BJ (cell line): ENCODE measurements around the gene TMEM44. TPM values are rescaled to one million over a fixed set of nuclear protein-coding genes. Genes with fewer than 3 reads are reported as not detected.

Experiments used
- CTCF ChIA-PET: fragments of 350-600 bp; formaldehyde crosslinking; extraction: SDS; loops from one replicate; lab custom pipeline; 2021; ENCODE audit warnings: antibody characterized with exemption, inconsistent platforms; lab: Yijun Ruan, JAX
- POLR2A ChIA-PET: fragments of 300-600 bp; sonication (Branson Sonifier 250); formaldehyde crosslinking; extraction: SDS; loops from one replicate; lab custom pipeline; 2021; ENCODE audit warnings: antibody characterized with exemption; lab: Charles Lee
- DNase-seq: peaks from one replicate; pipeline ENCODE4 v3.0.0-alpha.2; 2011; ENCODE audit warnings: low read depth
- H3K27me3 ChIP-seq: 2 replicates; pipeline ENCODE4 v1.6.0; 2011; ENCODE audit warnings: low read length; ENCODE audit not compliant: control insufficient read depth, insufficient read depth
- H3K36me3 ChIP-seq: 2 replicates; pipeline ENCODE4 v1.5.1; 2011; ENCODE audit warnings: low read length; ENCODE audit not compliant: control insufficient read depth, insufficient read depth
- H3K4me3 ChIP-seq: 2 replicates; pipeline ENCODE4 v1.5.1; 2011; ENCODE audit warnings: low read depth, mild to moderate bottlenecking, control low read depth, low read length
- polyA plus RNA-seq: library from polyadenylated mRNA; depleted of rRNA; stranded (reverse); fragments of >200 nt; gene quantifications from 2 replicates; pipeline ENCODE4 v1.2.3, GENCODE V29; 2011
- TF ChIP-seq, protein P1 (sequence below): IDR thresholded peaks from 2 replicates; pipeline ENCODE4 v1.5.1; 2011; ENCODE audit warnings: low read depth, mild to moderate bottlenecking, control low read depth, inconsistent platforms, low read length, moderate library complexity; ENCODE audit not compliant: insufficient read depth

The TMEM44 gene
- polyA plus RNA-seq, 1 experiment, result 17.7 TPM

DNA sequence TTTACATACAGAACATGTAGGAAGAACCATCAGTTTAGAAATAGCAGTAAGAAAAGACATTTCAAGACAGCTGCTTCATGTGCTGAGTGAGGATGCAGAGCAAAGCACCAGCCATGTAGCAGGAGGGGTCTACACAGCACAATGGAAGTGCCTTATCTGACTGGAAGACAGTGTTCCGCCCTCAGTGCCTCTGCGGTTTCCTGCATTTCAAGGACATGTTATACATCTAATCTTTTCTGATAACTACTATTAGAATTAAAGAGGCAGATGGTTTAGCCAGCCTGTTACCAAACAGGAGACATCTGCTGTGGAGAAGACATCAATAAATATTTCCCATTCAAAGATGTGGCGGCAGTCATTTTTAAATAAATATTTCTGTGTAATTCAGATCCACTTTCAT is 28.2 kb upstream of the TMEM44 start:
- H3K27me3 ChIP-seq, result no peaks in the 10 kb centered on the region
- H3K4me3 ChIP-seq, result no peak overlapping the region
- POLR2A ChIA-PET, result no interaction called here
- DNase-seq, result no peak
- H3K36me3 ChIP-seq, result peaks cover 8% of the 10 kb centered on the region
- CTCF ChIA-PET, result interaction anchor here (1.3 to 4.4 kb wide), 2 partner anchors 9 to 10 kb away, joined by 3 to 16 read pairs; partner anchors contain the start of gene LSG1
- TF ChIP-seq, protein P1, sequence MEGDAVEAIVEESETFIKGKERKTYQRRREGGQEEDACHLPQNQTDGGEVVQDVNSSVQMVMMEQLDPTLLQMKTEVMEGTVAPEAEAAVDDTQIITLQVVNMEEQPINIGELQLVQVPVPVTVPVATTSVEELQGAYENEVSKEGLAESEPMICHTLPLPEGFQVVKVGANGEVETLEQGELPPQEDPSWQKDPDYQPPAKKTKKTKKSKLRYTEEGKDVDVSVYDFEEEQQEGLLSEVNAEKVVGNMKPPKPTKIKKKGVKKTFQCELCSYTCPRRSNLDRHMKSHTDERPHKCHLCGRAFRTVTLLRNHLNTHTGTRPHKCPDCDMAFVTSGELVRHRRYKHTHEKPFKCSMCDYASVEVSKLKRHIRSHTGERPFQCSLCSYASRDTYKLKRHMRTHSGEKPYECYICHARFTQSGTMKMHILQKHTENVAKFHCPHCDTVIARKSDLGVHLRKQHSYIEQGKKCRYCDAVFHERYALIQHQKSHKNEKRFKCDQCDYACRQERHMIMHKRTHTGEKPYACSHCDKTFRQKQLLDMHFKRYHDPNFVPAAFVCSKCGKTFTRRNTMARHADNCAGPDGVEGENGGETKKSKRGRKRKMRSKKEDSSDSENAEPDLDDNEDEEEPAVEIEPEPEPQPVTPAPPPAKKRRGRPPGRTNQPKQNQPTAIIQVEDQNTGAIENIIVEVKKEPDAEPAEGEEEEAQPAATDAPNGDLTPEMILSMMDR, result no peak

DNA sequence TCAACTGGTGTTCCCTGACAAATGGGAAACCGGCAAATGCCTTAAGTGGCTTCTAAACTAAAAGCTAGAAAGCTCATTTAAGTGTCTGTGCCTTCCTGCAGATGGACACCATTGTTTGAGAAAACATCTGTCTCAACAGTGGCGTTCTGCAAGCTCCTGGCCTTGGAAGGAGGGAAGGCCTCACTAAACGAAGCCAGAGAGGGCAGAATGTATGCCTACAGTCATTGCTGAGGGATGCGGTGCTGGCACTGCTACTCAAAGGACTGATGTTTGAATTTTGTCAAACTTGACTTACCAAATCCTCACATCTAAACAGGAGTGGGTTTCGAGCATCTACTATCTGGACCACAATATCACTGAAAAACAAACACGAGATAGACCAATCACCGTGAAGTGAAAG is 26.6 kb upstream of the TMEM44 start:
- TF ChIP-seq, protein P1, result no peak
- ChIA-PET POLR2A (no interaction called here), CTCF (interaction anchor here (0.7 to 4.4 kb wide), 2 partner anchors 11 to 12 kb away, joined by 3 to 16 read pairs; partner anchors contain the start of gene LSG1)
- no peak overlapping the region for H3K4me3 ChIP-seq
- no peaks in the 10 kb centered on the region for H3K27me3 ChIP-seq
- H3K36me3 ChIP-seq, result peaks cover 4% of the 10 kb centered on the region; the same call in 1 of the 2 replicates
- DNase-seq, result no peak

DNA sequence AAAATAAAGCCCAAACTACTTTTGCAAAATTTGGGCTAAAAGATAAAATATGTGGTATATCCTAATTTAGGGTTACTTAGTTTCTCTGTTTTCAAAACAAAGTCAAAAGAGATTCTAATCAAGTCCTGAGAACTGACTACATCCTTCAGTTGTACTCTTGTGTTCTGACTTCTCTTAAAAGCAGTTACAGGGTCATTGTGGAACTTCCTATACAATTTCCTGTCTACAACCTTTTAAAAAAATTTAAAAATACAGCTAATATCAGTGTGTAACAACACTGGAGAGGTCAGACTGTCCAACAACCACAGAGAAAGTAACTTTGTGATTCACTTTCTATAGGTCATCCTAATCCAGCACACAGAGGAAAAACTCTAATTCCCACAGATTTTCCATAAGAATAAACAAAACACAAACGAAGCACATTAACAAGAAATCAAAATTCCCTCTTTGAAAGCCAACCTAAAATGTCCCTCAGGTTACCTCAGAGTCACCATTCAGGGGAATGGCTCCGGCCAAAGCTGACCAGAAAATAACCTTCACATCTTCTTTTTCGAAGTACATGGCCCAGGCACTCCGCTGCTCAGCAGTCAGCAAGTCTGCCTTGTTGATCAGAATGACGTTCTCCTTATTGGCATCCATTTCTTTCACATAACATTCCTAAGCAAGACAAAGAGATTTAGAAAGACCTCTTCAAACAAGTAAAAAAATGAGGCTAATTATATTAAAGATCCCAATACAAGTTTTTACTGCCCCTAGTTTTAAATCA is 25.4 kb upstream of the TMEM44 start:
- POLR2A ChIA-PET, result interaction anchor here (0.6 kb wide), 1 partner anchor 883 kb away, joined by 4 read pairs; no protein-coding TSS in a partner anchor
- TF ChIP-seq, protein P1, result no peak
- no peak for DNase-seq
- CTCF ChIA-PET, result interaction anchor here (4.4 kb wide), 1 partner anchor 13 kb away, joined by 16 read pairs; the partner anchor contains the start of gene LSG1
- Histone ChIP-seq H3K4me3 (no peak overlapping the region), H3K36me3 (peaks cover 4% of the 10 kb centered on the region), H3K27me3 (no peaks in the 10 kb centered on the region)

DNA sequence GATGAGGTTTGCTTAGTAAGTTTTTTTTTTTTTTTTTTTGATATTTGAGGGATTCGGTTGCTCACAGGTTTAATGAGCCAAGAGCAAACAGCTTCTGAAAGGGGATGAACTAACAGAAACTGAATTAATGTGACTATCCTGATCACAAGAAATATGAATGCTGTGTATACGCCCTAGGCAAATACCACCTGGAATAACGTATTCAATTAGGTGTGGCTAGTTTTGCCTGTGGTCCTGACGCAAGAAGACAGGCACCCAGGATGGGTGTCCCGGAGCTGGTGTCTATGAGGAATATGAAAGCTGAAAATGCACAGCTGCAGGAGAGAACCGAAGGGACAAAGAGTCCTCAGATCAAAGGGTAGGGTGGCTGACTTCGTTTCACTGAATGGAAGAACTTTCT is 24.2 kb upstream of the TMEM44 start:
- Histone ChIP-seq H3K36me3 (peaks cover 4% of the 10 kb centered on the region), H3K27me3 (no peaks in the 10 kb centered on the region), H3K4me3 (no peak overlapping the region)
- POLR2A ChIA-PET, result interaction anchor here (0.6 kb wide), 1 partner anchor 15 kb away, joined by 5 read pairs; the partner anchor contains the start of gene LSG1
- DNase-seq, result no peak
- TF ChIP-seq, protein P1, result no peak
- CTCF ChIA-PET, result interaction anchor here (0.8 to 1.0 kb wide), 2 partner anchors 11 to 32 kb away, joined by 3 to 4 read pairs; no protein-coding TSS in a partner anchor

DNA sequence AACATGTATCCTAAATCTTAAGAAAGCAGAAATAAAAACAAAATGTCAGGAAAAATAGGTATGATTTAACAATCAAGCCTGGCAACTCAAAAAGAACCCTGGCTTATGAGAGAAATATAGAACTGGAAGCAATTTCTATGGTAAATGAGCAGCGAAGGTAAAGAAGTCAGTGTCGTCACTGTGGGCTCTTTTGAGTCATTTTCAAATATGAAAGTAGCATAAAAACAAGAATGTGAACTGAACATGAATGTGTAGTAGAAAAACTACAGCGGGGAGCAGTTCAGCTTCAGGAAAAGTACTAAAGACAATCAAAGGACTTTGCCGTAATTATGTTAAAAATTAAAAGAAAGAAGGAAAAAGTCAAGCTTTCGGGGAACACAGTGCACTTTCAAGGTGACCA is 21.2 kb upstream of the TMEM44 start:
- ChIA-PET CTCF (interaction anchor here (0.7 kb wide), 1 partner anchor 28 kb away, joined by 3 read pairs; no protein-coding TSS in a partner anchor), POLR2A (no interaction called here)
- Histone ChIP-seq H3K36me3 (peaks cover 8% of the 10 kb centered on the region), H3K4me3 (no peak overlapping the region), H3K27me3 (no peaks in the 10 kb centered on the region)
- no peak for DNase-seq
- TF ChIP-seq, protein P1, result no peak
